ENCODE measurements around the gene PRPF8. TPM values are rescaled to one million over a fixed set of nuclear protein-coding genes. Genes with fewer than 3 reads are reported as not detected.

The PRPF8 gene
- total and polyA plus RNA-seq, 2 of the 13 experiments (the other 11 are each of a cell fraction or from before 2014, with no cell fraction given) = 112 to 179 TPM

DNA sequence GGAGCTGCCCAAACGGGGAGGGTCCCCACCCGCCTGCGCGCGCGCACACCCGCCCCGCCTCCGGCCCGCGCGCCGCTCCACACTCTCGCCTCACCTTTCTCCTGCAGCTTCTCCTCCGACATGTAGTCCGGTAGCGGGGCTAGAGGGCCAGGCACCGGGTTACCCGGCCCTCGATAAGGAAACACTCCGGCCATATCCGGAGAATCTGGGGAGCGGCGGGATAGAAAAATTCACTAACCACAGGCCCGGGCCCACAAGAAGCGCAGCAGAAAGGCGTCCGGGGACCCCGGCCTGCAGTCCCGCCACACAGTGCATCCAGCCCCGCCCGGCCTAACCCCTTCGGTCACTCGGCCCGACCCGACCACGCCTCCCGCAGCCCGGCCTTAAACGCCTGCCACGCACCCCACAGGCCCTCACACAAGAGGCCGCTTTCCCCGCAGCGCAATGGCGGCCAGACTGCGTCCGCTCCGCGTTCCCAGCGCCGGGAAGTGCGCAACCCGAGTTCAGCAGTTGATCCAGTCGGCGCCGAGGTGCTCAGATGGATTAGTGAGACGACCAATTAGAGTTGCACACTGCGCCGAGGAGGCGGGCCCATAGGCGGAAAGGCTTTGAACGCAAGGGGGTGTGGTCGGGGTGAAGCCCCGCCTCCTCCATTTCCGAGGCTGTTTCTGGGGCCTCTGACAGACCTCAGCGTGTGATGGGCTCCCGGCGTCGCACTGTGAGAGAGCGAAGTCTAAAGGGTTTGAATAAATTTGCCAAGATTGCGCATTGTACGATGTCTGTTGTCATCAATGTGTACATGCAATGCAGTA is at the start of gene PRPF8 (continued):
- TF ChIP-seq, protein P1, sequence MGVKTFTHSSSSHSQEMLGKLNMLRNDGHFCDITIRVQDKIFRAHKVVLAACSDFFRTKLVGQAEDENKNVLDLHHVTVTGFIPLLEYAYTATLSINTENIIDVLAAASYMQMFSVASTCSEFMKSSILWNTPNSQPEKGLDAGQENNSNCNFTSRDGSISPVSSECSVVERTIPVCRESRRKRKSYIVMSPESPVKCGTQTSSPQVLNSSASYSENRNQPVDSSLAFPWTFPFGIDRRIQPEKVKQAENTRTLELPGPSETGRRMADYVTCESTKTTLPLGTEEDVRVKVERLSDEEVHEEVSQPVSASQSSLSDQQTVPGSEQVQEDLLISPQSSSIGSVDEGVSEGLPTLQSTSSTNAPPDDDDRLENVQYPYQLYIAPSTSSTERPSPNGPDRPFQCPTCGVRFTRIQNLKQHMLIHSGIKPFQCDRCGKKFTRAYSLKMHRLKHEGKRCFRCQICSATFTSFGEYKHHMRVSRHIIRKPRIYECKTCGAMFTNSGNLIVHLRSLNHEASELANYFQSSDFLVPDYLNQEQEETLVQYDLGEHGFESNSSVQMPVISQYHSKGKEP (CRISPR knock-in tag; IDR thresholded peaks at IDR 0.05) = no peak; the same call in 1 of the 2 replicates
- TF ChIP-seq THYN1 (CRISPR knock-in tag; IDR thresholded peaks at IDR 0.05; ENCODE audit: borderline replicate concordance, low read depth) (0 out of 2 replicates have a peak, but pooled peaks have one; percentile 2), EED (CRISPR knock-in tag; IDR thresholded peaks at IDR 0.05) (no peak), RBM39 (IDR thresholded peaks at IDR 0.05; ENCODE audit: low read depth, low read length, poor library complexity, severe bottlenecking) (peak; percentile 75), NCOA2 (CRISPR knock-in tag; IDR thresholded peaks at IDR 0.05) (no peak), CEBPG (CRISPR knock-in tag; IDR thresholded peaks at IDR 0.05) (peak; percentile 58), ZNF34 (CRISPR knock-in tag; IDR thresholded peaks at IDR 0.05; ENCODE audit: borderline replicate concordance) (no peak), CCAR2 (optimal IDR thresholded peaks at IDR 0.05; ENCODE audit: low read depth, low read length) (no peak), CAMTA2 (CRISPR knock-in tag; IDR thresholded peaks at IDR 0.05; ENCODE audit: borderline replicate concordance) (no peak), TBL1XR1 (IDR thresholded peaks at IDR 0.05; ENCODE audit: borderline replicate concordance, low read length, partially characterized antibody) (no peak), MYC (CRISPR knock-in tag; IDR thresholded peaks at IDR 0.05; ENCODE audit: borderline replicate concordance) (peak; percentile 92), SATB2 (CRISPR knock-in tag; IDR thresholded peaks at IDR 0.05) (no peak), RBM22 (optimal IDR thresholded peaks at IDR 0.05; ENCODE audit: low read length) (no peak), ZSCAN12 (CRISPR knock-in tag; IDR thresholded peaks at IDR 0.05) (no peak), ZFX (CRISPR knock-in tag; IDR thresholded peaks at IDR 0.05; ENCODE audit: low read depth) (peak; percentile 100), ZNF570 (CRISPR knock-in tag; IDR thresholded peaks at IDR 0.05; ENCODE audit: borderline replicate concordance) (no peak), SYNCRIP (IDR thresholded peaks at IDR 0.05; ENCODE audit: insufficient read depth, low read depth, low read length) (no peak), ZNF24 (IDR thresholded peaks at IDR 0.05) (peak; percentile 93; the same call in 1 of the 2 replicates), ZZZ3 (CRISPR knock-in tag; IDR thresholded peaks at IDR 0.05; ENCODE audit: borderline replicate concordance) (no peak)
- TF ChIP-seq, protein P2, sequence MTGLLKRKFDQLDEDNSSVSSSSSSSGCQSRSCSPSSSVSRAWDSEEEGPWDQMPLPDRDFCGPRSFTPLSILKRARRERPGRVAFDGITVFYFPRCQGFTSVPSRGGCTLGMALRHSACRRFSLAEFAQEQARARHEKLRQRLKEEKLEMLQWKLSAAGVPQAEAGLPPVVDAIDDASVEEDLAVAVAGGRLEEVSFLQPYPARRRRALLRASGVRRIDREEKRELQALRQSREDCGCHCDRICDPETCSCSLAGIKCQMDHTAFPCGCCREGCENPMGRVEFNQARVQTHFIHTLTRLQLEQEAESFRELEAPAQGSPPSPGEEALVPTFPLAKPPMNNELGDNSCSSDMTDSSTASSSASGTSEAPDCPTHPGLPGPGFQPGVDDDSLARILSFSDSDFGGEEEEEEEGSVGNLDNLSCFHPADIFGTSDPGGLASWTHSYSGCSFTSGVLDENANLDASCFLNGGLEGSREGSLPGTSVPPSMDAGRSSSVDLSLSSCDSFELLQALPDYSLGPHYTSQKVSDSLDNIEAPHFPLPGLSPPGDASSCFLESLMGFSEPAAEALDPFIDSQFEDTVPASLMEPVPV (CRISPR knock-in tag; IDR thresholded peaks at IDR 0.05) = peak; percentile 57
- TF ChIP-seq, protein P3, sequence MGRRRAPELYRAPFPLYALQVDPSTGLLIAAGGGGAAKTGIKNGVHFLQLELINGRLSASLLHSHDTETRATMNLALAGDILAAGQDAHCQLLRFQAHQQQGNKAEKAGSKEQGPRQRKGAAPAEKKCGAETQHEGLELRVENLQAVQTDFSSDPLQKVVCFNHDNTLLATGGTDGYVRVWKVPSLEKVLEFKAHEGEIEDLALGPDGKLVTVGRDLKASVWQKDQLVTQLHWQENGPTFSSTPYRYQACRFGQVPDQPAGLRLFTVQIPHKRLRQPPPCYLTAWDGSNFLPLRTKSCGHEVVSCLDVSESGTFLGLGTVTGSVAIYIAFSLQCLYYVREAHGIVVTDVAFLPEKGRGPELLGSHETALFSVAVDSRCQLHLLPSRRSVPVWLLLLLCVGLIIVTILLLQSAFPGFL (CRISPR knock-in tag; IDR thresholded peaks at IDR 0.05) = no peak
- TF ChIP-seq, protein P4, sequence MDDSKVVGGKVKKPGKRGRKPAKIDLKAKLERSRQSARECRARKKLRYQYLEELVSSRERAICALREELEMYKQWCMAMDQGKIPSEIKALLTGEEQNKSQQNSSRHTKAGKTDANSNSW (CRISPR knock-in tag; IDR thresholded peaks at IDR 0.05; ENCODE audit: borderline replicate concordance) = peak; percentile 57; the same call in 1 of the 2 replicates
- TF ChIP-seq, protein P5, sequence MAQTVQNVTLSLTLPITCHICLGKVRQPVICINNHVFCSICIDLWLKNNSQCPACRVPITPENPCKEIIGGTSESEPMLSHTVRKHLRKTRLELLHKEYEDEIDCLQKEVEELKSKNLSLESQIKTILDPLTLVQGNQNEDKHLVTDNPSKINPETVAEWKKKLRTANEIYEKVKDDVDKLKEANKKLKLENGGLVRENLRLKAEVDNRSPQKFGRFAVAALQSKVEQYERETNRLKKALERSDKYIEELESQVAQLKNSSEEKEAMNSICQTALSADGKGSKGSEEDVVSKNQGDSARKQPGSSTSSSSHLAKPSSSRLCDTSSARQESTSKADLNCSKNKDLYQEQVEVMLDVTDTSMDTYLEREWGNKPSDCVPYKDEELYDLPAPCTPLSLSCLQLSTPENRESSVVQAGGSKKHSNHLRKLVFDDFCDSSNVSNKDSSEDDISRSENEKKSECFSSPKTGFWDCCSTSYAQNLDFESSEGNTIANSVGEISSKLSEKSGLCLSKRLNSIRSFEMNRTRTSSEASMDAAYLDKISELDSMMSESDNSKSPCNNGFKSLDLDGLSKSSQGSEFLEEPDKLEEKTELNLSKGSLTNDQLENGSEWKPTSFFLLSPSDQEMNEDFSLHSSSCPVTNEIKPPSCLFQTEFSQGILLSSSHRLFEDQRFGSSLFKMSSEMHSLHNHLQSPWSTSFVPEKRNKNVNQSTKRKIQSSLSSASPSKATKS (CRISPR knock-in tag; IDR thresholded peaks at IDR 0.05) = 0 out of 2 replicates have a peak, but pooled peaks have one; percentile 33
